Measurements from ENCODE around the gene CALD1. TPM values are rescaled to one million over a fixed set of nuclear protein-coding genes. Genes with fewer than 3 reads are reported as not detected.

The CALD1 gene
- total RNA-seq, 1 donor from 2014 or later = 95.4 TPM

DNA sequence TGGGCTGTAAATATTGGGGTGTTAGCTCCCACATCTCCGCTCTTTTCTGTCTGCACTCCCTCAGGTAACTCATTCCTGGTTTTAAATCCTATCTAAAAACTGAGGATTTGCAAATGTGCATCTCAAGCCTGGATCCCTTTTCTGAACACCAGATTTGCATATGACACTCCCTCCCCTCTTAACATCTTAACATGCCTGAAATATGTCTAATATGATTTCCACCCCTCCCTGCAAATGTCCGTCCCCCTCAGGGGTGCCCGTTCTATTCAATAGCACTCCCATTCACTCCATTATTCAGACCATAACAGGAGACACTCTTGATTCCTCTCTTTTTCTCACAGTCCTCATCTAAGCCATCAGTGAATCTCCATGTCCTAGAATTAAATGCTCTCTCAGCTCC is 8.3 kb upstream of the CALD1 start:
- Mint-ChIP-seq H3K27ac (no peak overlapping the region), H3K36me3 (ENCODE audit: insufficient read depth) (no peaks in the 10 kb centered on the region), H3K27me3 (no peaks in the 10 kb centered on the region), H3K9me3 (ENCODE audit: low read depth) (no peaks in the 10 kb centered on the region), H3K4me3 (ENCODE audit: low read depth) (no peak overlapping the region), H3K4me1 (ENCODE audit: low read depth) (peaks cover 7% of the 10 kb centered on the region)
- DNase-seq (ENCODE audit: low spot score, unreplicated experiment) = no peak
- TF ChIP-seq, protein P1, sequence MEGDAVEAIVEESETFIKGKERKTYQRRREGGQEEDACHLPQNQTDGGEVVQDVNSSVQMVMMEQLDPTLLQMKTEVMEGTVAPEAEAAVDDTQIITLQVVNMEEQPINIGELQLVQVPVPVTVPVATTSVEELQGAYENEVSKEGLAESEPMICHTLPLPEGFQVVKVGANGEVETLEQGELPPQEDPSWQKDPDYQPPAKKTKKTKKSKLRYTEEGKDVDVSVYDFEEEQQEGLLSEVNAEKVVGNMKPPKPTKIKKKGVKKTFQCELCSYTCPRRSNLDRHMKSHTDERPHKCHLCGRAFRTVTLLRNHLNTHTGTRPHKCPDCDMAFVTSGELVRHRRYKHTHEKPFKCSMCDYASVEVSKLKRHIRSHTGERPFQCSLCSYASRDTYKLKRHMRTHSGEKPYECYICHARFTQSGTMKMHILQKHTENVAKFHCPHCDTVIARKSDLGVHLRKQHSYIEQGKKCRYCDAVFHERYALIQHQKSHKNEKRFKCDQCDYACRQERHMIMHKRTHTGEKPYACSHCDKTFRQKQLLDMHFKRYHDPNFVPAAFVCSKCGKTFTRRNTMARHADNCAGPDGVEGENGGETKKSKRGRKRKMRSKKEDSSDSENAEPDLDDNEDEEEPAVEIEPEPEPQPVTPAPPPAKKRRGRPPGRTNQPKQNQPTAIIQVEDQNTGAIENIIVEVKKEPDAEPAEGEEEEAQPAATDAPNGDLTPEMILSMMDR (IDR thresholded peaks at IDR 0.05; ENCODE audit: unreplicated experiment) = no peak

DNA sequence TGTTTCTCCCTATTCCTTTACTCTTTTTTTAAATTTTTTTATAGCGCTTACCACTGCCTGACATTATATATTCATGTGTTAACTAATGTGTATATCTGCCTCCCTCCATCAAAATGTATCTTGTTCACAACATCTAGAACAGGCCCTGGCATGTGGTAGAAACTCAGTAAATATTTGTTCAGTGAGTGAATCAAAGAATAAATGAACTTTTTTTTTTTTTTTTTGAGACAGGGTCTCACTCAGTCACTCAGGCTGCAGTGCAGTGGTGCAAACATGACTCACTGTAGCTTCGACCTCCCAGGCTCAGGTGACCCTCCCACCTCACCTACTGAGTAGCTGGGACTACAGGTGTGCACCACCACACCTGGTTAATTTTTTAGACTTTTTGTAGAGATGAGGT is 7.5 kb upstream of the CALD1 start:
- H3K4me3 Mint-ChIP-seq (ENCODE audit: low read depth) = no peak overlapping the region
- H3K27me3 Mint-ChIP-seq = no peaks in the 10 kb centered on the region
- H3K4me1 Mint-ChIP-seq (ENCODE audit: low read depth) = peaks cover 2% of the 10 kb centered on the region
- no peak overlapping the region for H3K27ac Mint-ChIP-seq
- no peaks in the 10 kb centered on the region for H3K36me3 Mint-ChIP-seq (ENCODE audit: insufficient read depth)
- DNase-seq (ENCODE audit: low spot score, unreplicated experiment) = no peak
- no peaks in the 10 kb centered on the region for H3K9me3 Mint-ChIP-seq (ENCODE audit: low read depth)
- TF ChIP-seq, protein P1 (IDR thresholded peaks at IDR 0.05; ENCODE audit: unreplicated experiment) = no peak

DNA sequence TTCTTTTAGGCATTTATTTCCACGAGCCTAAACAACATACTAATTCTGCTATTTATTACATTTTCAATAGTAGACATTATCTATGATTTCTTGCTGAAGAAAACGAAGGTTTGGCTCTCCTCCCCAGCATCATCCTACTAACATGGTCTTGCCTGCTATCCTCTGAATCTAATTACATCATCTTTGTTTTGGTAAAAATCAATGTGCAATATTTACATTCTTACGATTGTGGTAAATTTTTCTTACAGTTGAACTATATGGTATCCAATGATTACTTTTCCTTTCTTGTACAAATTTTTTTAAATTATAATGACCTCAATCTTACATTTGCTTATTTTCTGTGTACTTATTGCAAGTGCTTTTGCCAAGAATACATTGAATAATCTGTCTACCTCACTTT is 7.0 kb upstream of the CALD1 start:
- no peak overlapping the region for H3K27ac Mint-ChIP-seq
- DNase-seq (ENCODE audit: low spot score, unreplicated experiment) = no peak

DNA sequence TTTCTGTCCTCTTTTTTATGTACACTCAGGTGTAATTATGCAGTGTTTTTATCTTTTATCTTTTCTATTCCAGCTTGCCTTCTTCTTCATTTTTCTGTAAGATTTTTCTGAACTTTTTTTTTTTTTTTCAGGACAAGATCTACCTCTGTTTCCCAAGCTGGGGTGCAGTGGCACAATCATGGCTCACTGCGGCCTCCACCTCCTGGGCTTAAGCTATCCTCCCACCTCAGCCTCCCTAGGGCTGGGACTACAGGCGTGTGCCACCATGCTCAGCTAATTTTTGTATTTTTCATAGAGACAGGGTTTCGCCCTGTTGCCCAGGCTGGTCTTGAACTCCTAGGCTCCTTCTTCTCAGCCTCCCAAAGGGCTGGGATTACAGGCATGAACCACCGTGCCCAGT is 6.3 kb upstream of the CALD1 start:
- Mint-ChIP-seq H3K9me3 (ENCODE audit: low read depth) (no peaks in the 10 kb centered on the region), H3K27ac (no peak overlapping the region), H3K27me3 (no peaks in the 10 kb centered on the region), H3K4me3 (ENCODE audit: low read depth) (no peak overlapping the region), H3K4me1 (ENCODE audit: low read depth) (peaks cover 4% of the 10 kb centered on the region), H3K36me3 (ENCODE audit: insufficient read depth) (no peaks in the 10 kb centered on the region)
- no peak for DNase-seq (ENCODE audit: low spot score, unreplicated experiment)
- TF ChIP-seq, protein P1 (IDR thresholded peaks at IDR 0.05; ENCODE audit: unreplicated experiment) = no peak

More for the DNA sequence above, 7.0 kb upstream of the CALD1 start:
- no peaks in the 10 kb centered on the region for H3K9me3 Mint-ChIP-seq (ENCODE audit: low read depth)
- no peaks in the 10 kb centered on the region for H3K36me3 Mint-ChIP-seq (ENCODE audit: insufficient read depth)
- H3K27me3 Mint-ChIP-seq = no peaks in the 10 kb centered on the region
- peaks cover 2% of the 10 kb centered on the region for H3K4me1 Mint-ChIP-seq (ENCODE audit: low read depth)
- TF ChIP-seq, protein P1 (IDR thresholded peaks at IDR 0.05; ENCODE audit: unreplicated experiment) = no peak
- no peak overlapping the region for H3K4me3 Mint-ChIP-seq (ENCODE audit: low read depth)

DNA sequence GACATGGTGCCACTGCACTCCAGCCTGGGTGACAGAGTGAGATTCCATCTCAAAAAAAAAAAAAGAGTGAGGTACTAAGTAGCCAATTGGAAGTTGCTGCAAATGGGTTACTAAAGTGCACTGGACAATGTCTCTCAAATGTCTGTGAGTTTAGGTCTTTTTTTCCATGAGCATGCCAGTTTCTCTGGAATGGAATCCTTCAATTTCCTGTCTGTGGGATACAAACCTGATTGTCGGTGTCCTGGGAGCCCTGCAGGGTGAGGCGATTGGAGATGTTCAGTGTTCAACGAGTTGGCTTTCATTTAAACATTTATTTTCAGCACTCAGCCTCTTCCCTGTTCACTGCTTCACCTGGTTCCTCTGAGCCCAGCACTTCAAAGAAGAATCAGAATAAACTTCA is 5.3 kb upstream of the CALD1 start:
- no peak for DNase-seq (ENCODE audit: low spot score, unreplicated experiment)
- TF ChIP-seq, protein P1 (IDR thresholded peaks at IDR 0.05; ENCODE audit: unreplicated experiment) = no peak
- no peak overlapping the region for H3K4me3 Mint-ChIP-seq (ENCODE audit: low read depth)
- no peak overlapping the region for H3K27ac Mint-ChIP-seq
- H3K4me1 Mint-ChIP-seq (ENCODE audit: low read depth) = peaks cover 8% of the 10 kb centered on the region
- no peaks in the 10 kb centered on the region for H3K36me3 Mint-ChIP-seq (ENCODE audit: insufficient read depth)
- H3K9me3 Mint-ChIP-seq (ENCODE audit: low read depth) = no peaks in the 10 kb centered on the region
- no peaks in the 10 kb centered on the region for H3K27me3 Mint-ChIP-seq

Measured in progenitor cell of endocrine pancreas (in vitro differentiated cells).